ENCODE results near the gene LRRC8C. TPM values are rescaled to one million over a fixed set of nuclear protein-coding genes. Genes with fewer than 3 reads are reported as not detected.
"Not testable (repeated sequence)": the region's sequence is repeated elsewhere in the genome, so short reads cannot be mapped to it uniquely, and the experiment has no call there.

LRRC8C gene
- total RNA-seq, 1 donor from 2014 or later = 22.9 TPM

GRCh38 chr1:89702520-89703045, 69.7 kb downstream of the LRRC8C start:
- no peak for DNase-seq (ENCODE audit: low spot score)

DNA sequence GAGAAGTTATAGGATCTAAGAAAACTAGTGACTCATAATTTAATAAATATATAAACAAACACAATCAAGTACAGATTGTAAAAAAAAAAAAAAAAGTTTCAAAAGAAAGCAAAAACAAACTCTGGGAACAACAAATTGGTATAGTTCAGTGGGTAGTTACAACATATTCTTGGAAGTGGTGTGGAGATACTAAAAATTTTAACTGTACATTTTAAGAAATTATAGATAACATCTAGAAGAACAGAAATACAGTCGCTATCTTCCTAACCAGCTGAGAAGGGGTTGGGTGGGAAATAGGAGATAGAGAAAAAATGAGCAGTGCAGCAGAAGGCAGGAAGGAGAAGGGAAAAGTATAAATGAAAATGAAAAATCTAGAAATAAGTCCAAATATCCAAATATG, 70.5 kb downstream of the LRRC8C start:
- DNase-seq (ENCODE audit: low spot score) = no peak

DNA sequence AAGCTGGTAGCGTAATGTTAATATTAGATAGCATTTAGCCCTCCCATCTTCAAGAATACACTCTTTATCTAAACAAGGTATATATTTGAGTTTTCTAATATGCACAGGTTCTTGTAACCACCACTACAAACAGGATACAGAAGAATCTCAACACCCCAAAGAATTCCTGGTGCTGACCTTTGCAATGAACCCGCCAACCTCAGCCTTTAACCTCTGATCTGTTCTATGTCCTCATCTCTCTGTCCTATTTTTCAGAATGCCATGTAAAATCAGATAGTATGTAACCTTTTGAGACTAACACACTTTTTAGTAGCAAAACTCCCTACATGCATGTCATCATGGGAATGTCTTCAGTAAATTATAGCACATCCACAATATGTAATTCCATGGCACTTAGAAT, 71.1 kb downstream of the LRRC8C start:
- DNase-seq (ENCODE audit: low spot score) = no peak

DNA sequence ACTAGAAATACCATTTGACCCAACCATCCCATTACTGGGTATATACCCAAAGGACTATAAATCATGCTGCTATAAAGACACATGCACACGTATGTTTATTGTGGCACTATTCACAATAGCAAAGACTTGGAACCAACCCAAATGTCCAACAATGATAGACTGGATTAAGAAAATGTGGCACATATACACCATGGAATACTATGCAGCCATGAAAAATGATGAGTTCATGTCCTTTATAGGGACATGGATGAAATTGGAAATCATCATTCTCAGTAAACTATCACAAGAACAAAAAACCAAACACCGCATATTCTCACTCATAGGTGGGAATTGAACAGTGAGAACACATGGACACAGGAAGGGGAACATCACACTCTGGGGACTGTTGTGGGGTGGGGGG, 72.0 kb downstream of the LRRC8C start:
- DNase-seq (ENCODE audit: low spot score) = not testable (repeated sequence)

GRCh38 chr1:89705901-89706699, 73.2 kb downstream of the LRRC8C start:
- no peak for DNase-seq (ENCODE audit: low spot score)

GRCh38 chr1:89706700-89707012, 73.7 kb downstream of the LRRC8C start:
- no peak for DNase-seq (ENCODE audit: low spot score)

GRCh38 chr1:89708751-89709375, 75.9 kb downstream of the LRRC8C start:
- no peak for DNase-seq (ENCODE audit: low spot score)

DNA sequence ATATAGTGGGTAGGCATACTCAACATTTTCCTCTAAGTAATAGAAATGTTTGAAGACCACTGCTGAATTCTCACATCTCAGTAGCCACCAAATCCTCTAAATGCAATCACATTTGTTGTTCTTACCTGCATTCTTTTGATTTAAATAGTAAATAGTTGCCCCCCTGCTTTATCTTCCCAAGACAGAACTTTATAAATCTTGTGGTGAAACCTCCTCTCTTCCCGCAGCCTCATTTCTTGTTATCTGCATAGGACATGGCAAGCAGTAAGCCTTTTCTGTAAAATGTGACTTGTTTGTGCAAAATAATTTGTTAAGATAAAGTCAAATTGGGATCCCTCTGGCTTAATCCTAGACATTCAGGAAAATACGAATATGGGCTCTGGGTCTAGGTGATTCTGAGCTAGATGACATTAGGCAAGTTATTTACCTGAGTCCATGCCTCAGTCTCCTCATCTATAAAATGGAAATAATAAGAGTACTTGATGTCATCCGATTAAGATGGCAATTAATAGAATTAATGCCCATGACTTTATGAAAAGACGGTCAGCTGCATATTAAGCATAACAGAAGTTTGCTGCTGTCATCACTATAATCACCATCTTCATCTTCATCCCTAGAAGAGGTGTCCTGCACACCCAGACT, 77.7 kb downstream of the LRRC8C start:
- DNase-seq (ENCODE audit: low spot score) = no peak

DNA sequence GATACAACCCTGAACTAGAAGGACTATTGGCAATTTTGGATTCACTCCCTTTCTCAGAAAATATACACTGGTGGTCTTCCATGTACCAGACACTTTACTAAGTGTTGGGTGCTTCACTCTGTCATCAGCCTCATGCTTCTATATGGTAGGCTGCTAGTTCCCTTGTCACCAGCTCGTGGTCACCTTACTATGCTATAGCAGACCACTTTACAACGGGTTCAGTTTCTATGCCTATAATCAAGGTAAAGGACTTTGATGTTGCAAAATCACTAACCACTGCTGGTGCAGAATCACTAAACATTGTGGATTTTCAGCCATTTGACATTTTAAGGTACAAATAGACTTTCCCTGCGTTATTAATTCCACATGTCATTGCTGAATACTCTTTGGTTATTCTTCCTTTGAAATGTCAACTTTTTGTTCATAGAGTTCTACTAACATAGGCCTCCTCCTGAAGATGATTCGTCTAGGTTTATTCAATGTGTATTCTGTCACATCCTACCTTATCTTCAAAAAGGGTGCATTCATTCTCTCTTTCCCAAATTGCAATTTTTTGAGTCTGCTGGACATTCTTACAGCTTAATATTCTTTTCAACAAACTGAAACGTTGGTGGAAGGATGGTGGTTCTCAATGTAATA, 78.3 kb downstream of the LRRC8C start:
- no peak for DNase-seq (ENCODE audit: low spot score)

DNA sequence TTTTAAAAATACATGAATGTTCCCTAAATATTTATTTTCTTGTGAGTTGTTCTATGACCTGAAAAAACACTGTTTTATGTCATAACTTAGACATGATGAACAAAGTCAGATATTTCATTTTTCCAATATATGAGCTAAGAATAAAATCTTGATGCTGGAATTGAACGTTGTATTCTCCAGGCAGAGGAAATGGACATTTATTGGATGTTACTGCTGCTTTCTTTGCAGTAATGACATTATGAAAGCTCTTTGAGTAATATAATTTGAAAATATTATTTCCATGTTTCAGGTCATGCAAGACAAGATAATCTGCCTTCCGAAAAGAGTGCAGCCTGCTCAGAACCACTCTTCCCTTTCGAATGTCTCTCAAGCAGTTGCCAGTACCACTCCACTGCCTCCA, 79.5 kb downstream of the LRRC8C start:
- no peak for DNase-seq (ENCODE audit: low spot score)

DNA sequence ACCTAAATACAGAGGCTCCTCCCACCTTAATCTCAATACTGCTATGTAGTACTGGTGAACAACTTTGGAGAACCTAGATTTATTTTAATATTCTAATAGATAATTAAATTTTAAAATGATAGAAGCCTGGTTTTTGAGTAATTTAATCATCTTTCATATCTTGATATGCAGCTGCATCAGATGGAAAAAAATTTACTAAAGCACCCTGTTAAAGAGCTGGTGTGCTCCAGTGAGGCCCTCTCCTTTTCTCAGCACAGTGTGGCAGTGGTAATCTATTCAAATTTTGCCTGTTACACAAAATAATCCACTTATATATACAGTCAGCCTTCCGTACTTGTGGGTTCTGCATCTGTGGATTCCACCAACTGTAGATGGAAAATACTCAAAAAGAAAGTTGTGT, 82.8 kb downstream of the LRRC8C start:
- no peak for DNase-seq (ENCODE audit: low spot score)

DNA sequence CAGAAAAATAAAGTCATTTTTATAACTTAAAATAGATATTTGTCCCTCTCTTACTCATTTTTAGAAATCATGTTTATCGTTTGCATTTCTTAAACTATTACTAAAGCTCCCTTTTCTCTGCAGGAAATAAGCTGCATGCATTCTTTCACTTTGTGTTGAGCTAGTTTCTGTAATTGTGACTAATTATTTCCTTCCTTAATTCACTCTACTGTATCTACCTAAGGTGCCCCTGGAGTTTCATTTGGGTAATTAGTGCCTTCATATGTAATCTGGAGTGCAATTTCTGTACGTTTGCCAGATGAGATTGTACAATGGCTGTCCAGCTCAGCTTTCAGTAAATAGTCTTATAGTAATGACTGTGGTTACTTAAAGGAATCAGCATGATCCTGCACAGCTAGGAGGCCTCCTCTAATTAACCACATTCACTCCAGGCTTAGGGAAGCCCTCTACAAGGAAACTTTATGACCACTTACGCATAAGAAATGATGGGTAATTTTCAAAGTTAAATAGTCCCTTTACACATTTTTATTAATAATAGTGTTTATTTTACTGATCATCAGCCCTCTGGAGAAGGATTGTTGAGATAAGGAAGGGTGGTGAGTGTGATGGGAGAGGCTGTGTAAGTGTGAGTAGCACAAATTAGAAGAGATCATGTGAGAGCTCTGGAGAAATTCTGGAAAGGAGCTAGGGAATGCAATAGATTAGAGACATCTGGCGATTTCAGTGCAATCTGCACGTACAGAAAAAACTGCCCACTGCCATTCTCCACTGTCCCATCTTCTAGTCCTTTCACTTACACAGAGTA, 86.8 kb downstream of the LRRC8C start:
- no peak for DNase-seq (ENCODE audit: low spot score)

DNA sequence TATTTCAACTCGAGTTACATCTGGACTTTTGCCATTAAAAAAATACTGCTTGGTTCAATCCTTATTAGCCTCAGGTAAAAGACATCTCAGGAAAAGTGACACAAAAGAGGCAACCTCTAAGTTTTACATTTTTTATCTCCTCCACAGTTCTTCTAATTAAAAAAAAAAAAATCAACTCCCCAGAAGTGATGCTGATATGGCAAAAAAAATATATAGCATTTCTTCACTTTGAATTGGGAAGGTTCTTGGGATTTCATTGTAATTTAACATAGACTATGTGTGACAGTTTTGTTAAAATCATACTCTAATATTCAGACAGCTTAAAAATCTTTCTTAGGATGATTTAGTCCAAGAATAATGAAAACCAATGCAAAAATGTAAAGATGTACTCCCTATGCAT, 87.9 kb downstream of the LRRC8C start:
- DNase-seq (ENCODE audit: low spot score) = no peak

GRCh38 chr1:89721351-89721750, 88.4 kb downstream of the LRRC8C start:
- no peak for DNase-seq (ENCODE audit: low spot score)

- no peak for DNase-seq (ENCODE audit: low spot score)
Measured at GRCh38 chr1:89723144-89723543, 90.2 kb downstream of the LRRC8C start.

GRCh38 chr1:89723863-89724262, 90.9 kb downstream of the LRRC8C start:
- no peak for DNase-seq (ENCODE audit: low spot score)

DNA sequence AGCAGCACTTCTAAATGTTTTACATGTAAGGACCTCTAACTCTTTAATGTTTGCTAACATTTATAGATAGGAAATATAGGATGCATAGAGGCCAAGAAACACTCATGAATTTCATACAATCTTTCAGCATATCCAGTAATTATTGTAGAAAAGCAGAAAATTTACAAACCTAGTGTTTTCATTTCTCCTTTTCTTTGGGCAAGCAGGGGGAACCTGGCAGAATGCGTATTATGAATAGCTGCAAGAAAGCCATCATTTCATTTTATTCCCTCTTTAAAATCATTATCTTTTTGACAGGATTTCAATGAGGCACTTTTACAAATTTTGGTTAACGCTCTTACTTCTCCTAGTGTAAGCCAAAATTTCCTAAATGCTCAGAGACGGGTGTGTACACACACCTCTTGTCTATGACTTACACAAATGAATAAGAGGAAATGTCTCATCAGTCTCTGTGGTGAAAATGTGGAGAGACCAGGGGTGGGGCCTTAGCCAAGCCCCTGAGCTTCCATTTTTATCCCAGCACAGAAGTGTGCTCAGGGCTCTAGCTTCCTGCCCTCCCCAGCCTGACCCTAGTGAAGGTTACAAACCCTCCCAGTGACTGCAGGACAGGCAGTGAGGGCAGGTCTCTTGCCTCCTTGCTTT, 91.6 kb downstream of the LRRC8C start:
- DNase-seq (ENCODE audit: low spot score) = no peak

GRCh38 chr1:89725011-89725370, 92.1 kb downstream of the LRRC8C start:
- no peak for DNase-seq (ENCODE audit: low spot score)

DNA sequence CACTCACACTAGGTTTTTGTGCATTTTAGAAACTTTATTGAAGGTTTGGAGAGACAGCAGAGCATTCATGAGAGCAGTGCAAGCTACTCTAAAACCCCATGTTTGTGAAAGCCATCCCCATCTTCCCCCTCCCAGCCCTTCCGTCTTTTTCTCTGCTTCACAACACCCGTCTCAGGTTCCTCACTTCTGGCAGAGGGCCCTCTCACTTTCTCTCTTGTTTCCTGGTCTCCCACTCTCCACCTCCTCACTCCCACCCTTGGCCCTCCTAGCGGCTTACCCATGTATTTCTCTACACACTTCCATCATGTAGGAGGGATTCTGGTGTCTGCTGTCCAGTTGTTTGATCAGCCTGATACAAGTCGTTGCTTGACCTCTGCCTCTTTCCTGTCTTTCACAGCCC, 92.7 kb downstream of the LRRC8C start:
- DNase-seq (ENCODE audit: low spot score) = no peak

DNA sequence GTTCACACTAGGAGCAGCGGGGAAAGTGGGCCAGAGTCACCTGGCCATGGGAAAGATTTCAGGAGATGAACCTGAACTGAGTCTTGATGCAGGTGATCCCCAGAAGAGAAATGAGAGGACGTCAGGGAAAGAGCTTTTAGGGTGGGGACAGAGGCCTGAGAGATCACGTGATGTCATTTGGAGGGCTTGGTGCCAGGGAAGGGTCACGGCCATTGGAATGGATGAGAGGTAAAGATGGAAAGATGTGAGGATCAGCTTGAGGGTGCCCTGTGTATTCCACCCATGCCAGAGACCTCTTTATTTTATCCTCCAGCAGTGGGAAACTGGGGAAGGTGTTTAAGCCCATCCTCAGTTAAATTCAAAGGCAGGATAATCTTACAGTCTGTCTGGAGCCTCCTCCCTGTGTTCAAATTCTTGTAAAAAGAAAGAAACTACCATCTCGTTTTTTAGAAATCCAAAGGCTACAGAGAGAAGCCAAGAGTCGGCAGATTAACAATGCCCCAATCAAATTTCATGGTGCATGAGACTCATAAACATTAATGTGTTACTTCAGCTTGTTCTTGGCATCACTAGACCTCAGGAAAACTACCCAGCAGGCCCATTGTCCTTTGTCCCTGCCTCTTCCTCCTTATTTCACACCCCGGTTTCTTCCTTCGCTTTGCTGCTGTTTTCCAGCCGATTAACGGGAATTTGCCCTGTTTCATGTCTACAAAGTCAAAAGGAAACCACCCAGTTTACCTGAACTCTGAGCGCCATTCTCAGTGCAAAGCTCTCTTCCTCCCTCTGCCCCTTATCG, 94.8 kb downstream of the LRRC8C start:
- DNase-seq (ENCODE audit: low spot score) = no peak

All from mesenteric fat pad (tissue), 1 donor.